Coronary artery (tissue), 2 donors: ENCODE measurements around the gene CCDC88A.
"Not testable (repeated sequence)": the region's sequence is repeated elsewhere in the genome, so short reads cannot be mapped to it uniquely, and the experiment has no call there.

ENCODE experiments used
- DNase-seq: peaks from one replicate; pipeline ENCODE4 v3.0.0-alpha.2; 2017; ENCODE audit warnings: low spot score
- H3K27ac ChIP-seq, 2 donors: fragments of 200-600 bp; sonication (generic); one replicate each; pipeline ENCODE4 v1.5.1; 2016 to 2019
- H3K4me3 ChIP-seq: fragments of 200-600 bp; sonication (generic); 2 replicates; pipeline ENCODE4 v1.5.1; 2016; ENCODE audit warnings: mild to moderate bottlenecking, moderate library complexity
- CTCF ChIP-seq: fragments of 200-600 bp; sonication (generic); IDR thresholded peaks from one replicate; pipeline ENCODE4 v1.5.1; 2019; ENCODE audit warnings: antibody characterized with exemption

The CCDC88A gene

GRCh38 chr2:55301277-55301676 is 118.4 kb downstream of the CCDC88A start:
- no peak overlapping the region for H3K4me3 ChIP-seq
- no peak for TF ChIP-seq CTCF
- no peak overlapping the region for H3K27ac ChIP-seq
- DNase-seq = no peak

- no peak for TF ChIP-seq CTCF
- no peak overlapping the region for H3K27ac ChIP-seq
- H3K4me3 ChIP-seq = no peak overlapping the region
- DNase-seq = no peak
These were observed 123.3 kb downstream of the CCDC88A start for GRCh38 chr2:55296393-55296792.

- H3K27ac ChIP-seq = peak overlapping the region; percentile 23 to 94
- no peak for DNase-seq
- TF ChIP-seq CTCF = no peak
- H3K4me3 ChIP-seq = peak overlapping the region; percentile 81
These were observed 136.6 kb downstream of the CCDC88A start for GRCh38 chr2:55283083-55283482.

GRCh38 chr2:55282110-55282917 is 137.3 kb downstream of the CCDC88A start:
- Histone ChIP-seq H3K4me3 (peak overlapping the region; percentile 81), H3K27ac (peak overlapping the region; percentile 94)
- DNase-seq = peak; percentile 94
- no peak for TF ChIP-seq CTCF

GRCh38 chr2:55280851-55281546 is 138.7 kb downstream of the CCDC88A start:
- not testable (repeated sequence) for H3K4me3 ChIP-seq, DNase-seq, H3K27ac ChIP-seq

GRCh38 chr2:55279859-55280424 is 139.7 kb downstream of the CCDC88A start:
- H3K27ac ChIP-seq, H3K4me3 ChIP-seq, DNase-seq: not testable (repeated sequence)

- not testable (repeated sequence) for H3K27ac ChIP-seq, H3K4me3 ChIP-seq, DNase-seq
These were observed 140.3 kb downstream of the CCDC88A start for GRCh38 chr2:55279214-55279835.

GRCh38 chr2:55277310-55277709 is 142.3 kb downstream of the CCDC88A start:
- DNase-seq = no peak
- Histone ChIP-seq H3K27ac (no peak overlapping the region), H3K4me3 (no peak overlapping the region)
- no peak for TF ChIP-seq CTCF

GRCh38 chr2:55274346-55274745 is 145.3 kb downstream of the CCDC88A start:
- not testable (repeated sequence) for H3K27ac ChIP-seq, DNase-seq, H3K4me3 ChIP-seq
